GM12892 (cell line): ENCODE data around the gene CAPN5.

Source experiments
- POLR2A ChIP-seq: IDR thresholded peaks from 2 replicates; pipeline ENCODE4 v1.6.1; 2011; ENCODE audit warnings: low read depth, low read length, control low read depth
- POLR2AphosphoS5 ChIP-seq: IDR thresholded peaks from 2 replicates; pipeline ENCODE4 v1.6.1; 2011; ENCODE audit warnings: low read depth, low read length, control low read depth
- TAF1 ChIP-seq: IDR thresholded peaks from 2 replicates; pipeline ENCODE4 v1.6.1; 2011; ENCODE audit warnings: low read depth, mild to moderate bottlenecking, control low read depth, low read length, borderline replicate concordance

DNA sequence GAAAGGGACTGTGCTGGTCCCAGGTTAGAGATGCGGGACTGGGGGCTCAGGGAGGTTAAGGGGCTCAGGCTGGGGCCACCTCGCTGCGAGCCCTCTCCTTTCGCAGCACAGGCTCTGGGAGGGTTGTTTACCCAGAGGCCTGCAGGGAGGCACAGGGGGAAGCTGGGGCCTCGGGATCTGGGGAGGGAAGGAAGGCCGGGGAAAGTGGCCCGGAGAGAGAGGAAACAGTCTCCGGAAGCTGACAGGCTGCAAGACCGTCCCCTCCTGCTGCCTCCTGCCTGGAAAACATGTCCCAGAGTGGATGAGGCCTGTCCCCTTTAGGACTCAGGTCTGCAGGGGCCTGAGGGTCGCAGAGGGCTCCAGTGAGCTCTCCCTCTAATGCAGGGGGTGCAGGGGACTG lies 106.7 kb downstream of the CAPN5 start:
- TF ChIP-seq POLR2A (no peak), TAF1 (no peak), POLR2AphosphoS5 (no peak)
